GM19025 (cell line): Measurements from ENCODE around the gene ANAPC2.
"Not testable (repeated sequence)": the region's sequence is repeated elsewhere in the genome, so short reads cannot be mapped to it uniquely, and the experiment has no call there.

Experiments
- ATAC-seq: cut with Tn5 transposase; IDR thresholded peaks from one replicate; pipeline ENCODE4 v1.9.1; 2021; ENCODE audit warnings: mild to moderate bottlenecking, low read depth, moderate library complexity; ENCODE audit not compliant: unreplicated experiment

Gene ANAPC2

DNA sequence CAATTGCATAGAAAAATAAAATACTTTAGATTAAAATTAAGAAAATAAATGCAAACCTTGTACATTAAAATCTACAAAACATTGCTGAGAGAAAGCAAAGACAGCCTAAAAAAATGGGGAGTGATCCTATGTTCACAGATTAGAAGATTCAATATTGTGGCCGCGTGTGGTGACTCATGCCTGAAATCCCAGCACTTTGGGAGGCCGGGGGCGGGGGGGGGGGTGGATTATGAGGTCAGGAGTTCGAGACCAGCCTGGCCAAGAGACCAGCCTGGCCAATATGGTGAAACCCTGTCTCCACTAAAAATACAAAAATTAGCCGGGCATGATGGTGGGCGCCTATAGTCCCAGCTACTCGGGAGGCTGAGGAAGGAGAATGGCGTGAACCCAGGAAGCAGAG is 53.2 kb downstream of the ANAPC2 start:
- not testable (repeated sequence) for ATAC-seq

- no peak for ATAC-seq
These were observed 54.2 kb downstream of the ANAPC2 start for GRCh38 chr9:137134191-137134590.

GRCh38 chr9:137130176-137130755 is 58.1 kb downstream of the ANAPC2 start:
- peak; percentile 12 for ATAC-seq

GRCh38 chr9:137129456-137130175 is 58.7 kb downstream of the ANAPC2 start:
- peak; percentile 87 for ATAC-seq

DNA sequence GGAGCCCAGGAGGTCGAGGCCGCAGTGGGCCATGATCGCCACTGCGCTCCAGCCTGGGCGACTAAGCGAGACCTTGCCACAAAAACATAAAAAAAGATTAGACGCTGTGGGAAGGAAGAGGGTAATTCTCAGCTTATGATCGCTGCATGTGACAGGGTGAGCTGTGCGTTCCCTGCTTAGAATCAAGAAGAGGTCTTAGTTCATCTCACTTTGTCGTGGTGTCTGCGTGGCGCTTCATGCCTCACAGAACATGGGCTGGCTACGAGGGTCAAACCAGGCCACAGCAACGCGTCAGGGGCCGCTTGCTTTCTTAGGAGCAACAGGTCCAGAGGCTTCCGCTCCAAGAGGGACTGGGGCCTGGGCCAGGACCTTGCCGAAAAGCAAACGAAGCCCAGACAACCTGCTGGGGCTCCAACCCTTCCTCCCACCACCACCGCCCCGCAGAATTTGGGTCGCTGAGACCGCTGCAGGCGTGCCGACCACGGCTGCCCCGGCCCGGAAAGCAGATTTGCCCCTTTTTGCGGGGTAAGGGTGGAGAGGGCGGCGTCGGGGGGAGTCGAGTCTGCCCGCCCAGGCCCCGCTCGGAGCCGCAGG is 59.4 kb downstream of the ANAPC2 start:
- no peak for ATAC-seq

GRCh38 chr9:137128158-137128861 is 60.0 kb downstream of the ANAPC2 start:
- ATAC-seq: no peak

DNA sequence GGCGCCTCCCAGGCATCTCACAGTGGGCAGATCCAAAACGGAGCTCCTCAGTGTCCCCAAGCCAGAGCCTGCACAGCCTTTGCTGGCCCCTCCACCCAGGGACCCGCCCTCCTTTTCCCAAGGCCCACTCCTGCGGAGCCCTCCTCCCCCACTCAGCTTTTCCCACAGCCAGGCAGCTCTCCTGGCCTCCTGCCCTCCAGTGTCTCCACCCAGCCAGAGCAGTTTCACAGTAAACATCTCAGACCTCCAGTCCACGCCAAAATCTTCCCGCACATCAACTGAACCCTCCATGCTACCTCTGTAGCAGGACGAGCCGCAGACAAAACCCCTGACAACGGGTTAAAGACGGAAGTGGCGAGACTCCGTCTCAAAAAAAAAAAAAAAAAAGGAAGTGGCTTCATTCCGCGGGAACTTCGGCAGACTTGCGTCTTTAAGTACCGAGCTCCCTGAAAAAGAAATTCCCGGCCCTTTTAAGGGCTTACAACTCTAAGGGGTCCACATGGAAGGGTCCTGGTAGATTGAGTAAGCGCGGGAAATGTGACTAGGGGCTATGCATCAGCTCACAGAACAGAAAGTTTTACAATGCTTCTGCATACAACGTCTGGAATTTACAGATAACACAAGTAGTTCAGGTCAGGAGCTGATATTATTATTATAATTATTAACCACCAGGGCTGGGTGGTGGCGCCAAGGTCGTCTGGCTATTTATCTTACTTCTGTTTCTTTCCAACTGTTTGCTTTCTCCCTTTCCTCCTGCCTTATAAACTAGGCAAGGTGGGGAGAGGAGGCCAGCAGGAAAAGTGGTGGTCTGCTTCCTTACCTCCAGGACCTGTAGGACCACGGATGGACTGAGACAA is 60.8 kb downstream of the ANAPC2 start:
- no peak for ATAC-seq

DNA sequence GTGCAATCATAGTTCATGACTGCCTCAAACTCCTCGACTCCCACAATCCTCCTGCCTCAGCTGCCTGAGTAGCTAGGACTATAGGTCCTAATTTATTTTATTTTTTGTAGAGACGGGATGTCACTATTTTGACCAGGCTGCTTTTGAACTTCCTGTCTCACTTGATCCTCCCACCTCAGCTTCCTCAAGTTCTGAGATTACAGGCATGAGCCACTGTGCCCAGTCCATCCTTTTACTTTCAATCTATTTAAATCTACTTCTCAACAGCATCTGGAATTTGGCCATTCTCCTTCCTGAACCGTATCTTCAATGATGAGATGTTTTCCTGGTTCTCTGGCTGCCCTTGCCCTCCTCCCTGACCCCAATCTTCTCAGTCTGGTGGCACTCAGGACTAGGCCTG is 61.6 kb downstream of the ANAPC2 start:
- no peak for ATAC-seq
